Subcutaneous abdominal adipose tissue (tissue), 5 donors: ENCODE data around the gene AIG1.
A peak's percentile ranks its signal among the peaks of the same experiment; 100 is the strongest.

ENCODE experiments used
- H3K27ac ChIP-seq: one replicate; pipeline ENCODE4 v1.7.0; 2013; ENCODE audit warnings: low read depth, mild to moderate bottlenecking, inconsistent platforms, low read length, moderate library complexity
- H3K27me3 ChIP-seq, 5 donors: one replicate each; pipeline ENCODE4 v1.7.0; 2013; ENCODE audit warnings: low read length in 5 of 5, inconsistent platforms in 1 of 5; ENCODE audit not compliant: control insufficient read depth in 5 of 5, insufficient read depth in 4 of 5
- H3K36me3 ChIP-seq, 5 donors: one replicate each; pipeline ENCODE4 v1.7.0; 2013; ENCODE audit warnings: low read length in 5 of 5; ENCODE audit not compliant: control insufficient read depth in 5 of 5, insufficient read depth in 5 of 5
- H3K4me1 ChIP-seq, 5 donors: one replicate each; pipeline ENCODE4 v1.7.0; 2013; ENCODE audit warnings: low read length in 5 of 5, mild to moderate bottlenecking in 3 of 5, moderate library complexity in 1 of 5; ENCODE audit not compliant: control insufficient read depth in 5 of 5, insufficient read depth in 5 of 5
- H3K4me3 ChIP-seq, 5 donors: one replicate each; pipeline ENCODE4 v1.7.0; 2013; ENCODE audit warnings: low read length in 5 of 5, low read depth in 1 of 5
- H3K9ac ChIP-seq, 5 donors: one replicate each; pipeline ENCODE4 v1.7.0; 2013; ENCODE audit warnings: low read length in 5 of 5, mild to moderate bottlenecking in 4 of 5, moderate library complexity in 3 of 5
- H3K9me3 ChIP-seq, 5 donors: one replicate each; pipeline ENCODE4 v1.7.0; 2013; ENCODE audit warnings: low read length in 5 of 5; ENCODE audit not compliant: control insufficient read depth in 5 of 5
- donor health status: healthy.
- donor health status: healthy.
- donor health status: healthy.
- donor health status: healthy.
- donor health status: healthy.

The AIG1 gene

DNA sequence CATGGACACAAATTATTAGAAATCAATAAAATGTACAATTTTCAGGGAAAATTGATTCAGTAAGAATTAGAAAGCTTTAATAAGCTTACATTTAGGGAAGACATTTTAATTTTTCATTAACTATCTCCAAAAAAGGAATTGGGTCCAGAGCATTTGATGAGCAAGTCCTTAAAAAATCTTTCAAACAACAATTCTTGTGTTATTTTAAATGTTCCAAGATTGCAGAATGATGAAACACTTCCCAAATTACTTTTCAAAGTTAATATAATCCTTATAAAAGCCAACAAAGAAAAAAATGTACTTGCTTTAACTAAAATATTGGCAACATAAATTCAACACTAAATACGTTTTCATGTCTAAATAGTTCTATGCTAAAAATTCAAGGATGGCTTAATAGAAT is 287.8 kb downstream of the AIG1 start:
- Histone ChIP-seq H3K4me1 (peaks cover 0 to 5% (median 0%) of the 10 kb centered on the region in 5 donors), H3K27ac (no peak overlapping the region), H3K27me3 (no peaks in the 10 kb centered on the region), H3K36me3 (no peaks in the 10 kb centered on the region), H3K4me3 (no peak overlapping the region), H3K9ac (no peak overlapping the region), H3K9me3 (no peaks in the 10 kb centered on the region)

DNA sequence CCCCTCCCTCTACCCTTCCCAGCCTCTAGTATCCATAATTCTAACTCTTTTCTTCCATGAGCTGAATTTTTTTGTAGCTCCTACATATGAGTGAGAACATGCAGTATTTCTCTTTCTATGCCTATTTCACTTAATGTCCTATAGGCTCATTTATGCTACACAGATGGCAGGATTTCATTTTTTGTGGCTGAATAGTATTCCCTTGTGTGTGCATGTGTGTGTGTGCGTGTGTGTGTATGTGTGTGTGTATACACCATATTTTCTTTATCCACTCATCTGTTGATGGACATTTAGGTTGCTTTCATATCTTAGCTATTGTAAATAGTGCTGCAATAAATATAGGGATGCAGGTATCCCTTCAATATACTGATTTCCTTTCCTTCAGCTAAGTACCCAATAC is 288.8 kb downstream of the AIG1 start:
- Histone ChIP-seq H3K27ac (no peak overlapping the region), H3K4me1 (peaks cover 0 to 5% (median 0%) of the 10 kb centered on the region in 5 donors), H3K4me3 (no peak overlapping the region), H3K9me3 (no peaks in the 10 kb centered on the region), H3K36me3 (no peaks in the 10 kb centered on the region), H3K9ac (no peak overlapping the region), H3K27me3 (no peaks in the 10 kb centered on the region)

DNA sequence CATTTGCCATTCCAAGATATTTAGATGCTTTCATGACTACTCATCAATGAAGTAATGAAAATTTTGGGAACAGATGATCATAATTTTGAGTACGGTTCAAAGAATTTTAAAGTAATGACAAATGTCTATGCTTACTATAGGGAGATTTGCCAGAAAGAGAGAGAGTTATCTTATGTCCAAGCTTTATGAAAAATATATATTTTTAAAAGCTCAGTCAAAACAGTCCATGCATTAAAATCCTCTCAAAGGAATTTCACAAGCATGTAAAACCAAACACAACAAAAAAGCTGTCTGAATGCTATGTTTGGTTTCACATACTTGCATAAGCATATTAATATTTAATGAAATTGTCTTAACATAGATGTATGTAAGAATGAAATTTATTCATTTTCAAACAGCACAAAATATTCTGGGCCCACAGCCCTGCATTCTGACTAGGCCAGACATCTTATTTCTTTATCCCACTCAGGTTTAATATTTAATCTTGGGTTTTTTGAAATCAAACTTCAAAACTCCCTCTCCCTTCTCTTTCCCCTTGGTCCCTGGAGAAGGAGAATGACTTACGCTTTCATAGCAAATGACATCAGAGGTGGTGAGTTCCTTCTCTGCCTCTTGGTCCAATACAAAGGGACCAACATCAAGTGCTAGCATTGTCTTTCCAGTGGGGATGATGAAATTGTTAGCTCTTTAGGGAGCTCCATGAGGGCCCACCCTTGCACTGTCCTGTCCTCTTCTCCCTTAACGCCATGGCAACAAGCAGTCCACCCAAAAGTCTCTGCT is 295.6 kb downstream of the AIG1 start:
- Histone ChIP-seq H3K4me1 (peaks cover 3 to 17% (median 13%) of the 10 kb centered on the region in 5 donors), H3K27ac (peak overlapping the region; percentile 12), H3K4me3 (no peak overlapping the region), H3K27me3 (no peaks in the 10 kb centered on the region), H3K9me3 (peaks cover 0 to 7% (median 4%) of the 10 kb centered on the region in 5 donors), H3K9ac (no peak overlapping the region), H3K36me3 (no peaks in the 10 kb centered on the region)

DNA sequence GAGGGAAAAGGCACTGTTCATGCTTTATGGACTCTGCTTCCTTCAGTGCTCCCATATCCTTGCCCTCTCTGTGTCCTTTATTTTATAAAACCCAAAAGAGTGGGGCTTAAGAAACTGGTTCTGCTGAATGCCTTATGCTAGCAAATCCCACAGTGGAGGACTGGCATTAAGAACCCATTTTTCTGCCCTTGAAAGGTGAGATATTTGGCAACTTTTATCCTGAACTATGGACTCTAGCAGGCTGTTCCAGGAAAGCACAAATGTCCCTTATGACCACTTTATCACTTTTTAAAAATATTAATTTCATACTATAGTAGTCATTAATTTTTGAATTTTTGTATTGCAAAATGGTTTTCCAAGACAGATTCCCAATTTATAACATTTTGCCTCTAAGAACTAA is 296.5 kb downstream of the AIG1 start:
- no peaks in the 10 kb centered on the region for H3K36me3 ChIP-seq
- peaks cover 3 to 23% (median 21%) of the 10 kb centered on the region in 5 donors for H3K4me1 ChIP-seq
- H3K27ac ChIP-seq: peak overlapping the region; percentile 42
- peak overlapping the region in 1 of 5 donors; percentile 9 for H3K4me3 ChIP-seq
- peaks cover 0 to 7% (median 4%) of the 10 kb centered on the region in 5 donors for H3K9me3 ChIP-seq
- H3K9ac ChIP-seq: no peak overlapping the region
- no peaks in the 10 kb centered on the region for H3K27me3 ChIP-seq

DNA sequence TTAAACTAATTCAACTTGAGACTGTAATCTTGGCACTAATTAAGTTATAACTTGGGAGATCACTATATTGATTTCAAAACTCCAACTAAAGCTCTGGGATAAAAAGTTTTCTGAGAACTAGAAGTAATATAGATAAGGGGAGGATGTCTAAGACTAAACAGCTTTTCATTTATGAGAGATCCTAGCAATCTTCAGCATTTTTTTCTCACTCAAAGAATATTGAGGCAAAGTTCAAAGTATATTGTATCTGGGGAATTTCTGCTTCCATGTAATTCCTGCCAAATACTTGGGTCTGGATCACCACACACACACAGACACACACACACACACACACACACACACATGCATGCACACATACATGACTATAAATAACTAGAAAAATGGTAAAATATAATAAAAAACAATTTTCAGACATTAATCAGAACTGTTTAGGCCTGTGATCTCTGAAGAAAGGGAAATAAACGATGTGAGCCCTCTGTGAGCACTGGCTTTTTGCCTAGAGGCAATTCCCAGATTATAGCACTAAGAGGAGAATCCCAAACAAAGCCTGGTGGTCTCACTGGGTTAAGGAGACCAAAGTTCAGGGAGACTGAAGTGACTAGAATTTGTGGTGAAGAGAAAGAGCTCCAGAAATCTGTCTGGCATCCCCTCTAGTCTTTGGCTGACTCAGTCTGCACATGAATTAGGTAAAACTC is 297.0 kb downstream of the AIG1 start:
- H3K9me3 ChIP-seq: peaks cover 0 to 7% (median 4%) of the 10 kb centered on the region in 5 donors
- H3K9ac ChIP-seq: no peak overlapping the region
- H3K27ac ChIP-seq: peak overlapping the region; percentile 42
- H3K4me3 ChIP-seq: no peak overlapping the region
- H3K36me3 ChIP-seq: no peaks in the 10 kb centered on the region
- no peaks in the 10 kb centered on the region for H3K27me3 ChIP-seq
- H3K4me1 ChIP-seq: peaks cover 3 to 23% (median 21%) of the 10 kb centered on the region in 5 donors

DNA sequence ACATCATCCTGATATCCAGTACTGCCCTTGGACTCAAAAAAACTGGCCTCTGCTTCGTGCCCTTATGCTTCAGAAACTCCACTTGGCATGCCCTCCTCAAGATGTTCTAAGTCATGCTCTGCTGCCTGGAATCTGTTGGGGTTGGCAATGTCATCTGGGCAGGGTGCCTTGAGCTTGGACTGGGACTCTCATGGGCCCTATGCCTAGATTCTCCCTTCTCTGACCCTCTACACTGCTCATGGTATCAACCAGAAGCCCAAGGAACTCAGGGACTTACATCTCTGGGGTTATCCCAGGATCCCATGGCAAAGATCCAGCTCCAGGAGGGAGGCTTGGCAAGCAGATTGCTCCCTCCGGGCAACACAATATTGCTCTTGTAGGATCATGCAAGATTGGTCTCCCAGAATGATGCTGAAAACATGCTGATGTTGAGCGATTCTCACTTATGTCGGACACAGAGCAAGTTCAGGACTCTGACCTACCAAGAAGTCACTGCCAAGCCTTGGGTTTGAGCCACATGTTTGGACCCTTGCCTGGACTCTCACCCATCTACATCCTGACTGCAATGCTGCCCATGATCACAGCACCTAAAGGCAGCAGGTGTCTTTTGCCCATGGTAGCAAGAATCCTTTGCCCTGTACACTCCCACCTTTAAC is 301.0 kb downstream of the AIG1 start:
- Histone ChIP-seq H3K9ac (no peak overlapping the region), H3K27me3 (no peaks in the 10 kb centered on the region), H3K4me1 (peaks cover 3 to 23% (median 19%) of the 10 kb centered on the region in 5 donors), H3K9me3 (no peaks in the 10 kb centered on the region), H3K27ac (peak overlapping the region; percentile 4), H3K4me3 (no peak overlapping the region), H3K36me3 (no peaks in the 10 kb centered on the region)

DNA sequence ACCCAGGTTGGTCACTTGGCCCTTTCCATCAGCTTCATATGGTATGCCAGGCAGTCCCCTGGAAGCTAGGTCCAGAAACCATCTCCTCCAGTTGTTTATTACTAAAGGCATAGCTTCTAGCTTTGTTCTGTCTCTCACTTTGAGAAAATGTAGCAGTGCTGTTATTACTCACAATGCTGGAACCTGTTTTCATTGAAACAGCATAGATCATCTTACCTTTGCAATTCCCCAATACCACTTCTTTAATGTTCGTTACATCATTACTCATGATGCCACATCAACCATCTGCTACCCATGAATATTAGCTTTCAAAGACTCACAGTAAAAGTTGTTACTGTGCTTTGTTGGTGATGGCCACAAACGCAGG is 301.5 kb downstream of the AIG1 start:
- no peak overlapping the region for H3K27ac ChIP-seq
- no peaks in the 10 kb centered on the region for H3K27me3 ChIP-seq
- H3K9me3 ChIP-seq: no peaks in the 10 kb centered on the region
- no peak overlapping the region for H3K4me3 ChIP-seq
- no peaks in the 10 kb centered on the region for H3K36me3 ChIP-seq
- H3K9ac ChIP-seq: no peak overlapping the region
- peaks cover under 1 to 18% (median 14%) of the 10 kb centered on the region in 5 donors for H3K4me1 ChIP-seq

DNA sequence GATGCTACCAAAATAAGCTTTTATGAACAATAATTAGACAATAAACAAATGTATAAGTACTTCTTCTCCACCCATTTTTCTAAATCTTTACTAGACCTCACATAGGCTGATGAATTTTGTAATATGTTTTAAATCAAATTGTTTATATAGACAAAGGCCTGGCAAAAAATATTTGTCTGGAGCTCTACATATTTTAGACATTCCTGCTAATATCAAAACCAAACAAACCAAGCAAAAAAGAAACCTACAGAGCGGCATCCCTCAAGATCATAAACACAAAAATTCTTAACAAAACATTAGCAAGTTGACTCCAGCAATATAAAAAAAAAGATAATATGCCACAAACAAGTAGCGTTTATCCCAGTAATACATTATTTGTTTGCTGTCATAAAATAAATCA is 302.6 kb downstream of the AIG1 start:
- peaks cover 0 to 8% (median 7%) of the 10 kb centered on the region in 5 donors for H3K4me1 ChIP-seq
- no peaks in the 10 kb centered on the region for H3K27me3 ChIP-seq
- H3K9me3 ChIP-seq: no peaks in the 10 kb centered on the region
- H3K36me3 ChIP-seq: no peaks in the 10 kb centered on the region
- H3K4me3 ChIP-seq: no peak overlapping the region
- H3K27ac ChIP-seq: no peak overlapping the region
- no peak overlapping the region for H3K9ac ChIP-seq

DNA sequence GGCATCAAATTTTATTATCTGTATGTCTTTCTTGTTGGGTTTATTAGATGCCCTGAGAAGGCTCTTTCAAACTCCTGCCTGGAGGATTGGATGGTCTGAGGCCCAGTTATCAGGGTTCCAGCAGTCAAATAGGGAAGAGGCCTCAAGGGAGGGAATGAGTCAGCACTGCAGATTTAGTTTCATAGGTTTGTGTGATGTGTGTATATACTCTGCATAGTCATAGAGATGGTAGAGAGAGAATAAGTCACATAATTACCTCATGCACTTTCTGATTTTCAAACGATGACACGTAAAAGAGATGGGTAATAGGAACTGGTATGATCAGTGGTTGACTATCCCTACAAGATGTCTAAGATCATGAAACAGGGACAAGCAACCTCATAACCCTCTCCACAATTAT is 307.7 kb downstream of the AIG1 start:
- Histone ChIP-seq H3K4me1 (peaks cover 0 to 2% (median 0%) of the 10 kb centered on the region in 5 donors), H3K27me3 (no peaks in the 10 kb centered on the region), H3K27ac (no peak overlapping the region), H3K36me3 (no peaks in the 10 kb centered on the region), H3K9ac (no peak overlapping the region), H3K9me3 (no peaks in the 10 kb centered on the region), H3K4me3 (no peak overlapping the region)

DNA sequence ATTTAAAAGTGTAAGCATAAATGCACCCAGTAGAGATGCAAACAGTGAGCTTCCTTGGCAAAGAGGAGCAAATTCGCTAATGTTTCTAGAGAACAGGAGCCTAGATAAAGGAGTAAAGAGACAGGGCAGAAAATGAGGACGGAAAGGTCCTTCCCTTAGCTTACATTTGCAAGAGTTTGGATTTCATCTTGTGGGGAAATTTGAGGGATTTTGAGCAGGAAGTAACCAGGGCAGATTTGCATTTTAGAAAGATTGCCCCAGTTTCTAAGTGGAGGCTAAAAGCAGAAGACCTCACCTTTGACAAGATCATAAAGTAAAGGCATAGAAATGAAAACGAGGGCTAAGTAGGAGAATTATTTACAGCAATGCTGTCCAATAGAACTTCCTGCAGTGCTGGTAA is 309.3 kb downstream of the AIG1 start:
- peaks cover 0 to 2% (median 0%) of the 10 kb centered on the region in 5 donors for H3K4me1 ChIP-seq
- H3K27me3 ChIP-seq: no peaks in the 10 kb centered on the region
- H3K9ac ChIP-seq: no peak overlapping the region
- no peaks in the 10 kb centered on the region for H3K9me3 ChIP-seq
- no peak overlapping the region for H3K27ac ChIP-seq
- H3K36me3 ChIP-seq: no peaks in the 10 kb centered on the region
- no peak overlapping the region for H3K4me3 ChIP-seq
